Psoas muscle (tissue), 8 donors: Measurements from ENCODE around the gene ZNF500. TPM values are rescaled to one million over a fixed set of nuclear protein-coding genes. Genes with fewer than 3 reads are reported as not detected.

ENCODE experiments used
- ATAC-seq, 4 donors: fragments of 200-7000 bp; cut with Tn5 transposase; one replicate each; pipeline ENCODE4 v1.9.1; 2020; ENCODE audit warnings: moderate library complexity in 3 of 4, mild to moderate bottlenecking in 2 of 4
- DNase-seq, 2 donors: peaks; one replicate each; pipeline ENCODE4 v3.0.0-alpha.2; 2020
- H3K27ac ChIP-seq: fragments of 200-600 bp; one replicate; pipeline ENCODE4 v1.8.0; 2022
- H3K27me3 ChIP-seq, 3 donors: fragments of 200-600 bp in 1 of 3; one replicate each; pipeline versions ENCODE4 v1.6.1 to v1.8.0; 2013 to 2022; ENCODE audit warnings: low read length in 2 of 3, mild to moderate bottlenecking in 2 of 3, moderate library complexity in 1 of 3; ENCODE audit not compliant: insufficient read depth in 3 of 3
- H3K36me3 ChIP-seq, 2 donors: fragments of 200-600 bp in 1 of 2; one replicate each; pipeline versions ENCODE4 v1.6.1 to v1.8.0; 2013 to 2022; ENCODE audit warnings: low read depth in 1 of 2, mild to moderate bottlenecking in 1 of 2, moderate library complexity in 1 of 2; ENCODE audit not compliant: insufficient read depth in 1 of 2
- H3K4me1 ChIP-seq: fragments of 200-600 bp; one replicate; pipeline ENCODE4 v1.8.0; 2022
- H3K4me3 ChIP-seq: fragments of 200-600 bp; one replicate; pipeline ENCODE4 v1.8.0; 2022; ENCODE audit warnings: mild to moderate bottlenecking
- H3K9me3 ChIP-seq: fragments of 200-600 bp; one replicate; pipeline ENCODE4 v1.8.0; 2022
- WGBS, 3 donors: extraction: QIAGEN DNeasy Blood & Tissue Kit; methylation state at CpG; one replicate each; pipeline versions ENCODE4 v1.1.6 to v1.1.7; 2013; 5-methylcytosine and 5-hydroxymethylcytosine counted together
- intact Hi-C, 2 donors: fragments of 100-400 bp; cut with DNase I; formaldehyde crosslinking; loops; one replicate each; pipeline versions ENCODE4 v1.11.0 to v1.14.2; 2022
- polyA plus RNA-seq, 3 donors: library from polyadenylated mRNA; stranded (reverse); fragments of 200-250 nt; gene quantifications; one replicate each; pipeline ENCODE4 v1.2.3, GENCODE V29; 2013
- total RNA-seq, 4 donors: library from RNA; stranded (reverse); fragmentation: NEBNext Ultra II Directional in 2 of 4; extraction: Animal tissue kit (Norgen Biotek cat#: 25700) in 2 of 4; gene quantifications; one replicate each; pipeline versions ENCODE4 v1.2.1 to v1.2.4, GENCODE V29; 2021 to 2023
- TF ChIP-seq, protein P1 (sequence below): fragments of 200-600 bp; IDR thresholded peaks from one replicate; pipeline ENCODE4 v1.8.0; 2022; ENCODE audit warnings: antibody characterized with exemption
- donor health status: healthy with polysubstance abuse.
- donor health status: DM: no; HTN: no; CAD: no; lungs with moderate emphysema.
- donor health status: Bipolar disorder and iron deficiency.
- donor health status: healthy.
- donor health status: DM: yes; HTN: yes; CAD: no.
- donor health status: DM: no; HTN: no; CAD: no.
- donor health status: DM: no; HTN: no; CAD: no.
- donor health status: DM: yes; HTN: yes; CAD: no.

Gene ZNF500
- total and polyA plus RNA-seq, 7 donors, result 3.7 to 8.9 (median 7.0) TPM

DNA sequence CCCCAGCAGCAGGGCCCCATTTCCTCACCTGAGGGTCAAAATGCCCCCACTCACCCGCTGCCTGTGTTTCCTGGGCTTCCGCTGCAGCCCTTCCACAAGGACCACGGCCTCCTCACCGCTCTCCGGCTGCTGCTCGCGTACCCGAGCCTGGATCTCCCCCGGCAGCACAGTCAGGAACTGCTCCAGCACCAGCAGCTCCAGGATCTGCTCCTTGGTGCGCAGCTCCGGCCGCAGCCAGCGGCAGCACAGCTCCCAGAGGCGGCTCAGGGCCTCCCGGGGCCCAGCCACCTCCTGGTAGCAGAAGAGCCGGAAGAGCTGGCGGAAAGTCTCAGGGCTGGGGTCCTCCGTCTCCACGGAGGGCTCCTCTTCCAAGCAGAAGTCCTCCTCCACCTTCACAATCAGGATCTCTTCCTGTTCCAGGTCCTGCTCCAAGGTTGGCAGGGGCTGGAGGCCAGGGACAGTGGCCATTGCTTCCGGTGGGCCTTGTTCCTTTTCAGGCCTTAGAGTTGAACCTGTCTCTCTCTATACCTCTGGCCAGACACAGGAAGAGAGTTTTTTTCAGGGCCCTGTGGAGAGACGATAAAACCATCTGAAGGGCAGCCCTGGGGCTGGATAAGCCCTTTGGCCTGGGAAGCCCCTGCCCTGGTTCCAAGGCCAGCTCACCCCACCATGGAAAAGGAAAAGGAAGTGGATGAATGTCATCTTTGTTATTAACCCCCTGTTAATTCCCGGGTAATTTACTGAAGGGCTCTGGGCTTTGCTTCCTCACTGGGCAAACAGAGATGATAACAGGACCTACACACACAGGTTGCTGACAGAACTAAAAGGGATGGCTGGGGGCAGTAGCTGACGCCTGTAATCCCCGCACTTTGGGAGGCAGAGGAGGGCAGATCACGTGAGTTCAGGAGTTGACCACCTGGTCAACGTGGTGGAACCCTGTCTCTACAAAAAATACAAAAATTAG lies 1.2 kb downstream of the ZNF500 start:
- no peak for ATAC-seq
- Histone ChIP-seq H3K36me3 (peaks cover 0 to 45% of the 10 kb centered on the region in 2 donors), H3K27me3 (no peaks in the 10 kb centered on the region), H3K27ac (peak overlapping the region; percentile 78), H3K4me1 (peaks cover 19% of the 10 kb centered on the region), H3K4me3 (peak overlapping the region; percentile 77), H3K9me3 (no peaks in the 10 kb centered on the region)
- no peak for DNase-seq
- TF ChIP-seq, protein P1, sequence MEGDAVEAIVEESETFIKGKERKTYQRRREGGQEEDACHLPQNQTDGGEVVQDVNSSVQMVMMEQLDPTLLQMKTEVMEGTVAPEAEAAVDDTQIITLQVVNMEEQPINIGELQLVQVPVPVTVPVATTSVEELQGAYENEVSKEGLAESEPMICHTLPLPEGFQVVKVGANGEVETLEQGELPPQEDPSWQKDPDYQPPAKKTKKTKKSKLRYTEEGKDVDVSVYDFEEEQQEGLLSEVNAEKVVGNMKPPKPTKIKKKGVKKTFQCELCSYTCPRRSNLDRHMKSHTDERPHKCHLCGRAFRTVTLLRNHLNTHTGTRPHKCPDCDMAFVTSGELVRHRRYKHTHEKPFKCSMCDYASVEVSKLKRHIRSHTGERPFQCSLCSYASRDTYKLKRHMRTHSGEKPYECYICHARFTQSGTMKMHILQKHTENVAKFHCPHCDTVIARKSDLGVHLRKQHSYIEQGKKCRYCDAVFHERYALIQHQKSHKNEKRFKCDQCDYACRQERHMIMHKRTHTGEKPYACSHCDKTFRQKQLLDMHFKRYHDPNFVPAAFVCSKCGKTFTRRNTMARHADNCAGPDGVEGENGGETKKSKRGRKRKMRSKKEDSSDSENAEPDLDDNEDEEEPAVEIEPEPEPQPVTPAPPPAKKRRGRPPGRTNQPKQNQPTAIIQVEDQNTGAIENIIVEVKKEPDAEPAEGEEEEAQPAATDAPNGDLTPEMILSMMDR, result no peak
- whole genome bisulfite sequencing, 3 donors, result 66 to 75% (median 70%) methylated on average over 26 of the region's 26 CpGs
- intact Hi-C loops, result loop anchor here (5.0 to 10.0 kb wide), 4 partner anchors 37 to 259 kb away; partner anchors contain the start of genes GLYR1 (in 1 of the 2), ROGDI (in 1 of the 2), SEC14L5 (in 1 of the 2) and UBN1 (in 1 of the 2)

DNA sequence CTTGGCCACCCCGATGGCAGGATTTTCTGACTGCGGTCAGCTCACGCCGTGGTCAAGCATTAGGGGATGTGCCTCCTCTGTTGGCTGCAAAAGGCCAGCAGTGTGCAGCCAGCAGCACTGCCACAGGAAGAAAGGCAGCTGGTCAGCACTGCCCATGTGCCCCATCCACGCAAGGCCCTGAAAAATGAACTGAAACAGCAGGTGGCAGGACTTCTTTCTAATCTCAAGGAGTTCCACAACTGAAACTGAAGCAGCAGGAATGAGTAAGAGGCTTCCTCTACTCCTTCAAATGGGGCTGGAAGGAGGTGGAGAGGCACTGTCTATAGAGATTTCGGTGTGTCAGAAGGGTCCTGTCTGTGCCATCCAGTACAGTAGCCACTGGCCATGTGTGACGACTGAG lies 3.2 kb downstream of the ZNF500 start:
- TF ChIP-seq, protein P1, result no peak
- WGBS, 3 donors, result 80 to 94% (median 84%) methylated on average over 7 of the region's 7 CpGs

DNA sequence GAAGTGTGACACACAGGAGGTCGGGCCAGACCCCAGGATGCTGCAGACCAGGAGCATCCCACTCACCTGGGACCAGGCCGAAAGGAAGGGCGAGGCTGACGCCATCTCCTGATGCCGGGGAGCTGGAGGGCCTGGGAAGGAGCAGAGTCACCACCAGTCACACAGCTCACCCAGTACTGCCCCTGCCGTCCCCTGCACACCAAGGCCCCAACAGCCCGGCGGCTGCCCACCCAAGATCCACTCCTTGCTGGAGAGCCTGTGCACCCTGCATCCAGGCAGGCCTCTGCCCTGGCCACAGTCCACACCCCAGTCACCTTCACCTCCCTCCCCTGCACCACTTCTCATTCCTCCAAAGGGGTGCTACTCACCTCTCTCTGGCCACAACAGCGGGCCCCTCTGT lies 4.8 kb downstream of the ZNF500 start:
- peaks cover 0 to 81% of the 10 kb centered on the region in 2 donors for H3K36me3 ChIP-seq
- 88 to 96% (median 93%) methylated on average over 7 to 9 of the region's 9 CpGs for WGBS, 3 donors
- TF ChIP-seq, protein P1, result no peak

More for the DNA sequence above, 3.2 kb downstream of the ZNF500 start:
- ATAC-seq (no peak), DNase-seq (no peak)
- Histone ChIP-seq H3K4me3 (no peak overlapping the region), H3K27me3 (no peaks in the 10 kb centered on the region), H3K4me1 (peaks cover 14% of the 10 kb centered on the region), H3K36me3 (peaks cover 0 to 65% of the 10 kb centered on the region in 2 donors), H3K9me3 (no peaks in the 10 kb centered on the region), H3K27ac (no peak overlapping the region)
- intact Hi-C loops, result loop anchor here (10.0 kb wide), 3 partner anchors 81 to 261 kb away; partner anchors contain the start of genes GLYR1 (in 1 of the 2), SEC14L5 (in 1 of the 2) and UBN1 (in 1 of the 2)

DNA sequence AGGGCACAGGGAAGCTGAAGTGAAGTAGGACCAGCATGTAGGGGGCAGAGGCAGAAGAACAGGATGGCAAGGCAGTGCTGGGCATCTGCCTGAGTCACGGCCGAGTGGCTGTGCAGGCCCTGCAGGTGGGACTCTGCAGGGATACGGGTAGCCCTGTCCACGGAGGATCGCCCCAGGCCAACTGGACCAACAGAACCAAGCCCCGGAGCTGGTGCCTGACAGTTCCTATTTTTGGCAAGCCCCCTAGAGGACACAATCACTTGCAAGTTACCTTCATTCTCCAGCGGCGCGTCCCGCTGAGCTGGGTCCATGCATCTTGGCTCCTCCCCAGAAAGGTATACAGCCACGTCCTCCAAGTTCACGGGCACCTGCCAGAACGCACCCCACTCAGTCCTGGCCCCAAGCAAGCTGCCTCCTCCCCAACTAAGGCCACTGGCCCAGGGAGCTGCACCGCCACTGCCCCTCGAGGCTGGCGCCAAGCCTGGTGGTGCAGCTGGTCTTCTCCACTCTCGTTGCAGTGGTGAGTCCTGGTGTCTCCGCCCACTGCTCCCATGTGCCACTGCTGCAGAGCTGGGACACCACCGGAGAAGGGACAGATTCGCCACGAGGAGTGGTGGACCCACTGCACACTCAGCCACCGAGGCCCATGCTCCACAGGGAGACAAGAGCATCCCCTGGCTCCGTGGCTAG lies 6.6 kb downstream of the ZNF500 start:
- Histone ChIP-seq H3K4me1 (peaks cover 3% of the 10 kb centered on the region), H3K27ac (no peak overlapping the region), H3K27me3 (no peaks in the 10 kb centered on the region), H3K36me3 (peaks cover 0 to 94% of the 10 kb centered on the region in 2 donors), H3K9me3 (no peaks in the 10 kb centered on the region), H3K4me3 (no peak overlapping the region)
- TF ChIP-seq, protein P1, result no peak
- WGBS, 3 donors, result 82 to 91% (median 82%) methylated on average over 20 to 23 of the region's 23 CpGs
- ATAC-seq, result no peak
- intact Hi-C loops, result loop anchor here (10.0 kb wide), 3 partner anchors 84 to 264 kb away; partner anchors contain the start of genes GLYR1 (in 1 of the 2), SEC14L5 (in 1 of the 2) and UBN1 (in 1 of the 2)
- DNase-seq, result no peak

More for the DNA sequence above, 4.8 kb downstream of the ZNF500 start:
- Histone ChIP-seq H3K9me3 (no peaks in the 10 kb centered on the region), H3K4me3 (no peak overlapping the region), H3K4me1 (peaks cover 13% of the 10 kb centered on the region), H3K27me3 (no peaks in the 10 kb centered on the region), H3K27ac (no peak overlapping the region)
- intact Hi-C loops, result loop anchor here (10.0 kb wide), 3 partner anchors 83 to 263 kb away; partner anchors contain the start of genes GLYR1 (in 1 of the 2), SEC14L5 (in 1 of the 2) and UBN1 (in 1 of the 2)
- DNase-seq (no peak), ATAC-seq (no peak)
